Measurements from ENCODE around the gene KCTD8.
"Not testable (repeated sequence)": the region's sequence is repeated elsewhere in the genome, so short reads cannot be mapped to it uniquely, and the experiment has no call there.

KCTD8 gene

DNA sequence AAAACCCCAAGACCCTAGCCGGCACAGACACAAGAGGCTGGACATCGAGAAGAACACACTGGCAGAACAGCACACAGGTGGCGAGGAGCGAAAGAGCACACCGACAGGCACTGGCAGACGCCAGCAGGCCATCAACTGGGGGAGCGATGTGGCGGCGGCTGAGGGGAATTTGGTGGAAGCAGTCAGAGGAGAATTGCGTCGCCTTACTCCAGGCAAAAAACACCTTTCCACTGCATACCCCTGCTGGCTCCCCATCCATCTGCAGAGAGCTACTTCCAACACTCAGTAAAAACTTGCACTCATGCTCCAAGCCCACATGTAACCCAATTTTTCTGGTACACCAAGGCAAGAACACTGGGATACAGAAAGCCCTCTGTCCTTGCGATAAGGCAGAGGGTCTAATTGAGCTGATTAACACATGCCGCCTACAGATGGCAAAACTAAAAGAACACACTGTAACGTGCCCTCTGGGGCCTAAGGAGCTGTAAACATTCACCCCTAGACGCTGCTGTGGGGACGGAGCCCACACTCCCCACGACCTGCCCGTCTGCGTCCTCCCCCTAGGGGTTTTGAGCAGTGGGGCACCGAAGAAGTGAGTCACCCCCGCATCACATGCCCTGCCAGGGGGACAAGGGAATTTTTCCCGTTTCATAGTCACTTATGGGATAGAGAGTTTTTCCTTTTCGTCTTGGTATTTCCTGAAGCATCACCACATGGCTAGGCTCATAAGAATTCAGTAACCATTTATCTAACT lies 262.3 kb downstream of the KCTD8 start:
- no peak for DNase-seq
- intact Hi-C loops (cut with DNase I), result no loop called here

GRCh38 chr4:44181491-44182349 lies 266.9 kb downstream of the KCTD8 start:
- intact Hi-C loops (cut with DNase I); DNase-seq: not testable (repeated sequence)

- not testable (repeated sequence) for DNase-seq
Observed at GRCh38 chr4:44167766-44168165, 280.8 kb downstream of the KCTD8 start.

DNA sequence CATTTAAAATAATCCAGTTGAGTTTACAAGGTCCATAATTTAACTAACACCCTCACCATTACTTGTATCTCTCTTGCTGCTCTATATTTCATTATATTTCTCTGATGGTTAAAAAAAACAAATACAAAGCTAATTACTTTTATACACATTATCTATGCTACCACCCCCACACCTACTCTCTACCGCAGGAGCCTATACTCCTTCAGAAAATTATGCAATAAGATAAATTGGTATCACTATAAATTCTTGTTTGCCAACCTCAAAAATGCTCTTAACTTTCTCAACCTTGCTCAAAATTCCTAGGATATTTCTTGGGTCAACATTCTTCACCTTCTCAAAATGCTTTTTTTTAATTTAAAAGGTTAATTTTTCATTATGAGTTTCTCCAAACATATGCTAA lies 282.7 kb downstream of the KCTD8 start:
- intact Hi-C loops (cut with DNase I), result no loop called here

More at GRCh38 chr4:44167766-44168165, 280.8 kb downstream of the KCTD8 start:
- intact Hi-C loops (cut with DNase I), result not testable (repeated sequence)

DNA sequence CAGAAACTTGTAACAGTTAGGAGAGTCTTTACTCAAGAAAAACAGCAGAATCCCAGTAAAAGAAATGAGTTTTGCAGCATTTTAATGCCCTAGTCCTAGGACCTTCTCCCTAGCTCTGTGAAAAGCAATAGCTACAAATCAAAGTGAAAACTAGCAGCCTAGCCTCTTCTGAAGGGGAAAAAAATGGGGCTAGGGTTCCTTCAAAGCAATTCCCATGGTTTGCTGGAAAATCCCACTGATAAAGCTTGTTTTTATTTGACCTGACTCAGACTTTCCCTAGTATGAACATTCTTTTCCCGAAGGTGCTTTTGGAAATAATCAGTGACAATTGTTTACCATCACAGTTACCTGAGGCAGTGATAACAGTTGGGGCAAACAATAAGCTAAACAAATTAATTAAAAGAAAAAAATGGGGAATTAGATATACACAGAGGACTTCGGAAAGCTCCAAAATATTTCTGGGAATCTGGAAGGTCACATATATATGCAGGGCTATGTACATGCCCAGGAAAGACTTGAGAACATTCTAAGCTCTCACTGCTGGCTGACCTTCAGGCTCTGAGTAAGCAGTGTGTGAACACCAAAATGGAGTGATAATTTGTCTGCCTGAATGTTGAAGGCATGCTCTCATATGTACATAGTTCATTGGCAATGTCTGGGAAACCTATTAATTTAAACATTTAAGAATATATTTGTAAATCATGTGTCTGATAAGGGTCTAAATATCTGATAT lies 285.9 kb downstream of the KCTD8 start:
- intact Hi-C loops (cut with DNase I), result no loop called here
- no peak for DNase-seq

More for the DNA sequence above, 282.7 kb downstream of the KCTD8 start:
- DNase-seq, result no peak

GRCh38 chr4:44161756-44162155 lies 286.9 kb downstream of the KCTD8 start:
- no peak for DNase-seq
- intact Hi-C loops (cut with DNase I), result no loop called here

DNA sequence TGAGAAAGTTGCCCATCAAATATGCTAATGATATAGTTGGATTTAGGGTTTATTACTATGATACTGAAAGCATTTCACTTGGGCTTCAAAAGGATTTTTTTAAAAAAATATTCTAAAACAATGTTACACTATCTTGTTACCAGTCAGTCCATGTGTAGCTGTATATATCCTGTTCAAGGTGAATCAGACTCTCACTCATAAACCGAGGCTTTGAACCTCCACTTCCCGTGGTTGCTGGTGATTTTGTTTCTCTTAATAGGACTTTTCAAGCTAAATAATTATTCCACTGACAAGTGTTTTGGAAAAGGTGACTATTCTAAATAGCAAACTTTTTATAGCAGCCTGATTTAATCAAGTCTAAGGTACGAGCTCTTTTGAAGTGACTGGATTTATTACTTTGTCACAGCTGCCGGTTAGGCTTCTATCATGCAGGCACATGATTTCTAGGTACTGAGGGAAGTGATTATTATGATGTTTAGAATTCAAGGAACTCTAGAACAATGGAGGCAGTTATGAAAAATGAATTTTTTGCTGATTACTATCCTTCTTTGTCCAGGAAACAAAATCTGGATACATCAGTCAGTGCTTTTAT lies 287.7 kb downstream of the KCTD8 start:
- DNase-seq, result no peak

GRCh38 chr4:44159991-44160390 lies 288.6 kb downstream of the KCTD8 start:
- no peak for DNase-seq
- intact Hi-C loops (cut with DNase I), result no loop called here

More for the DNA sequence above, 287.7 kb downstream of the KCTD8 start:
- intact Hi-C loops (cut with DNase I), result no loop called here

DNA sequence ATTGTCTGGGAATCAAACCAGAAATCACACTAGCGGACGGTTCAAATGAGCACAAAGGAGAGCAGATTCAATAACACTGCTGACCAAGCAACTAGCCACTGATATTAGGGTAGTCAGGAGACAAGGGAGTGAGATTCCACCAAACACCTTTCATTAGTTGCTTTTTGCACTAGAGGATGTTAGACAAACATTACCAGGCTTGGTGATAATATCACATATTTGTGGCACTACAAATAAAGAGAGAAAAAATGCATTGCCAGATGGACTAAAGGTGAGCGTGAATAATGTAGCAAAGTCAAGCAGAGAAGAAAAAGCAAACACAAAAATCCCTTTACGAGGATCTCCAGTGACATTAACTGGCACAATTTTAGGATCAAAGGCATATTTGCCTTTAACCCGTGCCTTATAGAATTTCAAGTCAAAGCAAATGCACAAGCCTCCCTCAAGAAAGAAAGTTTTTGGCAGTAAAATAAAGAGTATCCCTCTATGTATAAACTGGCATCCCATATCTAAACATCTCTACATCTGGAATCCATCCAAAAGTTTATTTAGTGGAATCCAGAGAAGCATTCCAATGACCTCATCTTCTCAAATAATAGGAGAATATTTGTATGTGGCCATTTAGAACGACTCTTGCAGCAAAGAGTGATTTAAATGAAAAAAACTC lies 290.9 kb downstream of the KCTD8 start:
- intact Hi-C loops (cut with DNase I), result no loop called here
- DNase-seq, result no peak

DNA sequence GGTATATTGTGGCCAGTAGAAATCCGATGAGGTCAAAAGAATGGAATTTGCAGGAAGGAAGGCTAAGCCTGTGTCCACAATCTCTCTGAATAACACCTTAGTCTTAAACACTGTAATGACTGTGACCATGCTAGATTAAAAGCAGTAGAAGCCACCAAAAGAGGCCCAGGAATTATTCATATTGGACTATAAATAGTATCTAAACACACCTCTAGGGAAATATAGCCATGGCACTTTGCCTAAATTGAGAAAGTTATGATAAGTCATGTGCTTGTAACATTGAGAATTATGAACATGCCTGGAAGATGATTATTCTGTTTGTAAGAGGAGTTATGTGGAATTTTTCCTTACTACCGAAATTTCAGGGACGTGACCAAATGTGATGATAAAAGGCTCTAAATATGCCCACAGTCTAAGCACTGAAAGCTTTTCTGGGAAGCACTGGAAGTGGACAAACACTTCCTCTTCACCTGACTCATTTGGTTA lies 298.5 kb downstream of the KCTD8 start:
- no peak for DNase-seq
- intact Hi-C loops (cut with DNase I), result no loop called here

GRCh38 chr4:44149282-44149681 lies 299.3 kb downstream of the KCTD8 start:
- DNase-seq, result no peak
- intact Hi-C loops (cut with DNase I), result no loop called here

DNA sequence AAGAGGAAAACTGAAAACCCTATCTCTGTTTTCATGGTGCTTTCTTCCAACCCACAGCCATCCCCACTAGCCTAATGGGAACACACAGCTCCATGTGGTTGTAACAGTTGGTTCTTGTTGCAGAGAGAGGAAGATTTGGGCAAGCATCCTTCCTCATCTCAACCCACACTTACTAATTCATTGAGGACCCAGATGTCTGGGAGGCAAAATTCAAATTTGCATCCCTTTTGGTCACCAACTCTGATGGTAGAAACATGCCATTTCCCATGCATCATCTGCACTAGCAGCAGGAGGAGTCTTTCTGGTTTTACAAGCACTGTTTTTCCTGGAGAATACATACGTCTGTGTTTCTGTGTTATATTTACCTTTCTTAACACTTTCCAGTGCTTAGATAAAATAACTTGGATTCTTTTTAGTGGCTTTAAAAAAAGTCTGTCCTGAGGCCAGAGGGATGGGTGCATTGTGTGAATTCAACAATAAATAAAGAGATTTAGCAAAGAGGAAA lies 301.0 kb downstream of the KCTD8 start:
- DNase-seq, result no peak
- intact Hi-C loops (cut with DNase I), result no loop called here

GRCh38 chr4:44146516-44146915 lies 302.1 kb downstream of the KCTD8 start:
- no peak for DNase-seq
- intact Hi-C loops (cut with DNase I), result no loop called here

- intact Hi-C loops (cut with DNase I), result no loop called here
- no peak for DNase-seq
Observed at GRCh38 chr4:44145868-44146267, 302.7 kb downstream of the KCTD8 start.

GRCh38 chr4:44132526-44132925 lies 316.1 kb downstream of the KCTD8 start:
- DNase-seq, result no peak
- intact Hi-C loops (cut with DNase I), result no loop called here

All from head of caudate nucleus (tissue), 42 donors.